ENCODE data around the gene SMIM1.

DNA sequence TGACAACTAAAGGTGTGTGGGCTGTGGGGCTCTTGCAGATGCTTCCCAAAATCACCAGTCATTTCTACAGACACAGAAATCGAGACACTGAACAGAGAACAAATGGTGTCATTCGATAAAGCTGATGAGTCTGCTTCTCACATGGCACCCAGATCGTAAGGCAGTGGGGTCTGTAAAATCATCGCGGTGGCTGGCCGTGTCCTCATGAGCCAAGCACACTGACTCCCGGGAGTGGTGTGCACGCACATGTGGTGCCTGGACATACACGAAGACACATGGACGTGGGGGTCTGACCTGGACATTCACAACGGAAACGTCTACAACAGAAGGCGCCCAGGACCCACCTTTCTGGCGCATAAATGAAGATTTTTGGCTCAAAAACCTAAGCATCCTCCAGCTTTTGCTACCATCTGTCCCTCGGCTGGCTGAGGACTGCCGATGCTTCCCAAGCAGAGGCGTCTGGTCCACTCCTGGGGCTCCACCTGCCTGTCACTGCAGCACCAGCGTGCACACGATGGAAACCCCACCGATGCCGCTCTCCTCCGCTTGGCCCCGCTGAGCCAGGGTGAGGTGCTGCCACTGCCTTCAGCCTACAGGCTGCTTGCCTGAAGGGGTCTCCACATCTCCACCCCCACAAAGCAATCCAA, 6.8 kb downstream of the SMIM1 start:
- TF ChIP-seq EZH2phosphoT487 (IDR thresholded peaks at IDR 0.05; ENCODE audit: insufficient read depth, low read depth) (no peak), EZH2 (IDR thresholded peaks at IDR 0.05; ENCODE audit: insufficient read depth, poor library complexity, severe bottlenecking) (no peak)
